ENCODE data around the gene IL25.

The IL25 gene

DNA sequence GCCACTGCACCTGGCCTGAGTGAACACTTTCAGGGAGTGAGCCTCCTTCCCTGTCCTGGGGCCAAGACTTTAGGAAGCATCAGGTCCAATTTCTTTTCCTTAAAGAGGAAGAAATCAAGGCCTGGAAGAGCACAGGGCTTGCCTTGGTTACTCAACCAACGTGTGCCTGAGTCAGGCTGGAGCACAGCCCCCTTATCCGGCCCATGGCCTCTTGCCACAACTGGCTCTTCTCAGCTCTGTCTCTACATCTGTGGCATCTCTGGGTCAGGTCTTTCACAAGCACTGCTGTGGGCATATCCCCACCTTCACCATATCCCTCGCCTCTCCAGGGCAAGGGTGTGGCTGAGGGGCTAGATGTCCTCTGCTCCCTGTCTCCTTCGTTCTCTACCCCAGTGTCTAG lies 28.7 kb downstream of the IL25 start:
- Histone ChIP-seq H3K4ac (ENCODE audit: low read depth, low read length) (no peak overlapping the region), H3K14ac (ENCODE audit: low read length) (no peak overlapping the region), H3K79me1 (ENCODE audit: low read length) (no peaks in the 10 kb centered on the region), H2AK5ac (ENCODE audit: low read length) (no peak overlapping the region), H2BK120ac (ENCODE audit: insufficient read depth, low read length, poor library complexity) (no peak overlapping the region), H3K4me1 (ENCODE audit: control insufficient read depth in 1 of 2, insufficient read depth in 2 of 2, low read length in 2 of 2) (no peaks in the 10 kb centered on the region), H3K79me2 (ENCODE audit: control insufficient read depth, insufficient read depth, low read length, poor library complexity) (no peaks in the 10 kb centered on the region), H4K91ac (ENCODE audit: low read depth, low read length) (no peak overlapping the region), H2BK12ac (ENCODE audit: low read length) (no peak overlapping the region), H3K23ac (ENCODE audit: low read length) (no peak overlapping the region), H4K8ac (ENCODE audit: low read depth, low read length) (no peak overlapping the region), H3K9me3 (ENCODE audit: insufficient read depth, low read depth, low read length) (peaks cover 6% of the 10 kb centered on the region), H3K9ac (ENCODE audit: low read length) (no peak overlapping the region), H2BK5ac (ENCODE audit: low read depth, low read length, poor library complexity) (no peak overlapping the region), H3K27ac (ENCODE audit: low read depth, low read length) (no peak overlapping the region), H3K4me3 (ENCODE audit: low read depth, low read length) (no peak overlapping the region), H2AFZ (ENCODE audit: insufficient read depth, low read length, poor library complexity) (no peak overlapping the region), H3K18ac (ENCODE audit: low read length) (no peak overlapping the region), H3K27me3 (ENCODE audit: insufficient read depth, low read length) (no peaks in the 10 kb centered on the region), H3K36me3 (ENCODE audit: control insufficient read depth in 1 of 2, insufficient read depth in 2 of 2, low read length in 2 of 2) (no peaks in the 10 kb centered on the region), H4K12ac (ENCODE audit: low read depth, low read length) (no peak overlapping the region), H3K4me2 (ENCODE audit: low read length) (no peak overlapping the region)
- DNase-seq = no peak
- no CpG with 5 or more reads among the region's 4 CpGs for WGBS (ENCODE audit: extremely low coverage, insufficient coverage, insufficient read length)

DNA sequence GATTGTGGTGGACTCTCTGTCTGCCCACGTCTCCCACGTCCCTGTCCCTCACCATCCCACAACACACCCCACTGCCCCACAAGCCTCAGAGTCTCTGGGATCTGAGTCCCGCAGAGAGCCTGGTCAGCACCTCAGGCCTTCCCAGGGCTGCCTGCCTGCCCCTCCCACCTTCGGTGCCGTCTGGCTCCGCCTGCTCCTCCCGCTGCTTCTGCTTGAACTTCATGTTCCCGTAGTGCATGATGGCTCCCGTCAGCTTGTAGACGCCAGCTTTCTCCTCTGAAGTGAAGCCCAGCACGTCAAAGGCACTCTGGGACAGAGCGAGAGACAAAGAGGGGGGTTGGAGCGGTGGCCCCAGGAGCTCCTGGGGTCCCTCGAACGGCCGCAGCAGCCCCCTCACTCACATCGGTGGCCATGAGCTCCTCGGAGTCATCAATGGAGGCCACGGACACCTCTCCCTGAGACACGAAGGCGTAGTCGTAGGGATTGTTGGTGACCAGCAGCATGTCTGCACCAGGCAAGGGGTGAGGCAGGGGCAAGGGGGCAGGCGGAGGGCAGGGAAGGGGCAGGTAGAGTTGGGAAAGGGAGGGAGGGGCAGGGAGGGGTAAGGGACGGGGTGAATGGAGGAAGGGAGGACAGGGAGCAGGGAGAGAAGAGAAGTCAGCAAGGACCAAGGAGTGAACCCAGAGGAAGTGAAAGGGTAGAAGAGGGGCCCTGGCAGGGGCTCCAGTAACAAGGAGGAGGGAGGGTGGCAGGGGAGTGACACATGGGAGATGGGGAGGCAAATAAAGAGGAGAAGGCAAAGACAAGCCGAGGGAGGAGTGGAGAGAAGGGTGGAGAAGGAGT lies 29.9 kb downstream of the IL25 start:
- Histone ChIP-seq H3K4me3 (ENCODE audit: low read depth, low read length) (no peak overlapping the region), H4K12ac (ENCODE audit: low read depth, low read length) (no peak overlapping the region), H2AK5ac (ENCODE audit: low read length) (no peak overlapping the region), H3K4me1 (ENCODE audit: control insufficient read depth in 1 of 2, insufficient read depth in 2 of 2, low read length in 2 of 2) (no peaks in the 10 kb centered on the region), H3K79me2 (ENCODE audit: control insufficient read depth, insufficient read depth, low read length, poor library complexity) (no peaks in the 10 kb centered on the region), H3K36me3 (ENCODE audit: control insufficient read depth in 1 of 2, insufficient read depth in 2 of 2, low read length in 2 of 2) (no peaks in the 10 kb centered on the region), H3K23ac (ENCODE audit: low read length) (no peak overlapping the region), H3K79me1 (ENCODE audit: low read length) (no peaks in the 10 kb centered on the region), H3K27me3 (ENCODE audit: insufficient read depth, low read length) (no peaks in the 10 kb centered on the region), H4K8ac (ENCODE audit: low read depth, low read length) (no peak overlapping the region), H2BK120ac (ENCODE audit: insufficient read depth, low read length, poor library complexity) (no peak overlapping the region), H3K4ac (ENCODE audit: low read depth, low read length) (no peak overlapping the region), H2BK5ac (ENCODE audit: low read depth, low read length, poor library complexity) (no peak overlapping the region), H3K4me2 (ENCODE audit: low read length) (no peak overlapping the region), H2AFZ (ENCODE audit: insufficient read depth, low read length, poor library complexity) (no peak overlapping the region), H2BK12ac (ENCODE audit: low read length) (no peak overlapping the region), H3K14ac (ENCODE audit: low read length) (no peak overlapping the region), H3K18ac (ENCODE audit: low read length) (no peak overlapping the region), H4K91ac (ENCODE audit: low read depth, low read length) (no peak overlapping the region), H3K27ac (ENCODE audit: low read depth, low read length) (no peak overlapping the region), H3K9ac (ENCODE audit: low read length) (no peak overlapping the region), H3K9me3 (ENCODE audit: insufficient read depth, low read depth, low read length) (peaks cover 6% of the 10 kb centered on the region)
- DNase-seq = no peak
- no CpG with 5 or more reads among the region's 25 CpGs for WGBS (ENCODE audit: extremely low coverage, insufficient coverage, insufficient read length)

DNA sequence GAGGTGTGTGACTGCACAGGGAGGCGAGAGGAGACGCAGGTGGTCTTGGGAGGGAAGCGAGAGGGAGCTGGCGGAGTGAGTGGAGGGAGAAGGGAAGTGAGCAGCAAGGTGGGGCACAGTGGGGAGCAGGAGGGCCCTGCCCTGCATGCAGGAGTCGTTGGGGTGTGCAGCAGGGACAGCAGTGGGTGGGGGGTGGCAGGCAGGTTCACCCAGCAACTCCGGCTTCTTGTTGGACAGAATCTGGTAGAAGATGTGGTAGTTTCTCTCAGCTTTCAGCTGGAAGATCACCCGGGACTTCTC lies 30.5 kb downstream of the IL25 start:
- Histone ChIP-seq H3K9ac (ENCODE audit: low read length) (no peak overlapping the region), H4K8ac (ENCODE audit: low read depth, low read length) (no peak overlapping the region), H3K14ac (ENCODE audit: low read length) (no peak overlapping the region), H3K79me2 (ENCODE audit: control insufficient read depth, insufficient read depth, low read length, poor library complexity) (no peaks in the 10 kb centered on the region), H3K4me2 (ENCODE audit: low read length) (no peak overlapping the region), H2AFZ (ENCODE audit: insufficient read depth, low read length, poor library complexity) (no peak overlapping the region), H3K4me1 (ENCODE audit: control insufficient read depth in 1 of 2, insufficient read depth in 2 of 2, low read length in 2 of 2) (no peaks in the 10 kb centered on the region), H2BK5ac (ENCODE audit: low read depth, low read length, poor library complexity) (no peak overlapping the region), H3K4me3 (ENCODE audit: low read depth, low read length) (no peak overlapping the region), H3K23ac (ENCODE audit: low read length) (no peak overlapping the region), H2BK12ac (ENCODE audit: low read length) (no peak overlapping the region), H3K79me1 (ENCODE audit: low read length) (no peaks in the 10 kb centered on the region), H3K4ac (ENCODE audit: low read depth, low read length) (no peak overlapping the region), H3K36me3 (ENCODE audit: control insufficient read depth in 1 of 2, insufficient read depth in 2 of 2, low read length in 2 of 2) (no peaks in the 10 kb centered on the region), H3K9me3 (ENCODE audit: insufficient read depth, low read depth, low read length) (peaks cover 6% of the 10 kb centered on the region), H4K91ac (ENCODE audit: low read depth, low read length) (no peak overlapping the region), H2AK5ac (ENCODE audit: low read length) (no peak overlapping the region), H3K27me3 (ENCODE audit: insufficient read depth, low read length) (no peaks in the 10 kb centered on the region), H3K18ac (ENCODE audit: low read length) (no peak overlapping the region), H2BK120ac (ENCODE audit: insufficient read depth, low read length, poor library complexity) (no peak overlapping the region), H3K27ac (ENCODE audit: low read depth, low read length) (no peak overlapping the region), H4K12ac (ENCODE audit: low read depth, low read length) (no peak overlapping the region)
- DNase-seq = no peak
- no CpG with 5 or more reads among the region's 7 CpGs for WGBS (ENCODE audit: extremely low coverage, insufficient coverage, insufficient read length)

- H2BK5ac ChIP-seq (ENCODE audit: low read depth, low read length, poor library complexity) = no peak overlapping the region
- H4K91ac ChIP-seq (ENCODE audit: low read depth, low read length) = no peak overlapping the region
- H4K12ac ChIP-seq (ENCODE audit: low read depth, low read length) = no peak overlapping the region
- no peak overlapping the region for H3K14ac ChIP-seq (ENCODE audit: low read length)
- H3K36me3 ChIP-seq (ENCODE audit: control insufficient read depth in 1 of 2, insufficient read depth in 2 of 2, low read length in 2 of 2) = no peaks in the 10 kb centered on the region
- no peak for DNase-seq
- no peak overlapping the region for H3K4me3 ChIP-seq (ENCODE audit: low read depth, low read length)
- WGBS (ENCODE audit: extremely low coverage, insufficient coverage, insufficient read length) = no CpG with 5 or more reads among the region's 4 CpGs
- H3K18ac ChIP-seq (ENCODE audit: low read length) = no peak overlapping the region
- no peak overlapping the region for H2AK5ac ChIP-seq (ENCODE audit: low read length)
- no peaks in the 10 kb centered on the region for H3K79me1 ChIP-seq (ENCODE audit: low read length)
- no peaks in the 10 kb centered on the region for H3K79me2 ChIP-seq (ENCODE audit: control insufficient read depth, insufficient read depth, low read length, poor library complexity)
- H2BK120ac ChIP-seq (ENCODE audit: insufficient read depth, low read length, poor library complexity) = no peak overlapping the region
- H4K8ac ChIP-seq (ENCODE audit: low read depth, low read length) = no peak overlapping the region
- no peak overlapping the region for H2AFZ ChIP-seq (ENCODE audit: insufficient read depth, low read length, poor library complexity)
- no peak overlapping the region for H3K4me2 ChIP-seq (ENCODE audit: low read length)
- no peak overlapping the region for H2BK12ac ChIP-seq (ENCODE audit: low read length)
- no peak overlapping the region for H3K27ac ChIP-seq (ENCODE audit: low read depth, low read length)
- H3K4ac ChIP-seq (ENCODE audit: low read depth, low read length) = no peak overlapping the region
- H3K27me3 ChIP-seq (ENCODE audit: insufficient read depth, low read length) = no peaks in the 10 kb centered on the region
- no peaks in the 10 kb centered on the region for H3K4me1 ChIP-seq (ENCODE audit: control insufficient read depth in 1 of 2, insufficient read depth in 2 of 2, low read length in 2 of 2)
- peaks cover 2% of the 10 kb centered on the region for H3K9me3 ChIP-seq (ENCODE audit: insufficient read depth, low read depth, low read length)
- no peak overlapping the region for H3K9ac ChIP-seq (ENCODE audit: low read length)
- H3K23ac ChIP-seq (ENCODE audit: low read length) = no peak overlapping the region
These were observed 31.3 kb downstream of the IL25 start for GRCh38 chr14:23403908-23404307.
